AG10803 (cell line): ENCODE data around the gene PLD4.

Experiments
- DNase-seq: peaks from one replicate; pipeline ENCODE4 v3.0.0; 2010; ENCODE audit warnings: low read depth
- H3K4me3 ChIP-seq: 2 replicates; pipeline ENCODE4 v1.5.1; 2011; ENCODE audit warnings: mild to moderate bottlenecking, low read length, control low read depth
- CTCF ChIP-seq: conservative IDR thresholded peaks from 2 replicates; pipeline ENCODE4 v1.5.1; 2011; ENCODE audit warnings: mild to moderate bottlenecking, low read length, control low read depth, inconsistent platforms

The PLD4 gene

DNA sequence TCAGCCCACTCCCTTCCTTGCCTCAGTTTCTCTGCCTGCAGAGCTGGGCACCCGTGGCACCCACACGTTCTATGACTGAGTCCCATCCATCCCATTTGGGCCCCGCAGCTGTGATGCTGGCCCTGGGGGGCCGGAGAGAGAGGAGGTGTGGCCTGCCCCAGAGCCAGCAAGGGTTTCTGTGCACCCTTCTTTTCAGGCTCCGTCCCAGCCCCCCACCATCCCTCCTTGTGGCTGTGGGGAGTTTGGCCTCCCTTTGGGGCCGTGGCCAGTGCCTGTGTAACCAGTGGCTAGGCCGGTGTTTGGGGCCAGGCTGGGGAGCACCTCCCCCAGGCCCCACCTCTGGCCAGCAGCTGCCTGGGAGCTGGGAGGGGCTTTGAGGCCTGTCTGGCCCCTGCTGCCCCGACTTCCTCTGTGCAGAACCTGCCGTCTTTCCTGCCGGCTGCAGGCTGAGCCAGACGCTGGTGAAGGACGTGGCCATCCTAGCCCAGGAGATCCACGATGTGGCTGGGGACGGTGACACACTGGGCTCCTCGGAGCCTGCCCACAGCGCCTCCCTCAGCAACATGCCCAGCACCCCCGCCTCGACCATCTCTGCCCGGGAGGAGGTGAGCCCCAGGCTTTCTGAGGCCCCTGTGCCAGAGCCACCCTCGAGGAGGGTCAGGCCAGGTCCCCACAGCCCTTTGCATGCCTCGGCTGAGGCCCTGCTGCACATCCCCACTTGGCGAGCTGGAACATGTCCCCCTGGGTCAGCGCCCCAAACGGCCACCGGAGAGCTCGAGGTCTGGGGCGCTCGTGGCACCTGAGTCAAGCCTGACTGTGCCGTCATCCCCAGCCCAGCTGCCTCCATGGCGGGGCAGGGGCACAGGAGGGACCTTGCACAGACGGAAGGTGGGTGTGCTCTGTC lies 31.9 kb upstream of the PLD4 start:
- no peak for TF ChIP-seq CTCF
- H3K4me3 ChIP-seq: no peak overlapping the region
- DNase-seq: no peak

DNA sequence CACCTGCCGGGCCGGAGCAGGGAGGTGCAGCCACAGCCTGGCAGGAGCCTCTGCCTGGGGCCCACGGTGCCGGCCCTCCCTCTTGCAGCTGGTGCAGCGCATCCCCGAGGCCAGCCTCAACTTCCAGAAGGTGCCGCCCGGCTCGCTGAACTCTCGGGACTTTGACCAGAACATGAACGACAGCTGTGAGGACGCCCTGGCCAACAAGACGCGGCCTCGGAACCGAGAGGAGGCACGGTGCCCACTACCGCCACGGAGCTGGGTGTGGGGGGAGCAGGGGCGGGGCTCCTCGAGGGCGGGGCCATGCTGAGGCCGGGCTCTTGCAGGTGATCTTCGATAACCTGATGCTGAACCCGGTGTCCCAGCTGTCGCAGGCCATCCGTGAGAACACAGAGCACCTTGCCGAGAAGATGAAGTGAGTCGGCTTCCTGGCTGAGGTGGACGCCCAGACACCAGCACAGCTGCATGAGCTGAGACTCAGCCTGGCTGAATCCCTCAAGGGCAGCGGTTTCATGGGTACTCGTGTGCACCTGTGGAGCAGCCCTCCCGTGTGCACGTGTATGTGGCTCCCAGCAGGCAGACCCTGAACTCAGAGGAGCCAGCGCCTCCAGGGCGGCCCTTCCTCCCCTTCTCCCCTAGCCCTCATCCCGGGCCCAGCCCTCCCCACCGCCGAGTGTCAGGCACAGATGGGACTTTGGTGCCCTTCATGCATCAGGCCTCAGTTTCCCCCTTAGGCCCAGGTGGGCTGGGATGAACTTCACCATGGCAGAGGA lies 31.1 kb upstream of the PLD4 start:
- no peak for TF ChIP-seq CTCF
- H3K4me3 ChIP-seq: no peak overlapping the region
- no peak for DNase-seq

GRCh38 chr14:104894331-104895206 lies 30.1 kb upstream of the PLD4 start:
- no peak for DNase-seq
- no peak for TF ChIP-seq CTCF
- H3K4me3 ChIP-seq: no peak overlapping the region

DNA sequence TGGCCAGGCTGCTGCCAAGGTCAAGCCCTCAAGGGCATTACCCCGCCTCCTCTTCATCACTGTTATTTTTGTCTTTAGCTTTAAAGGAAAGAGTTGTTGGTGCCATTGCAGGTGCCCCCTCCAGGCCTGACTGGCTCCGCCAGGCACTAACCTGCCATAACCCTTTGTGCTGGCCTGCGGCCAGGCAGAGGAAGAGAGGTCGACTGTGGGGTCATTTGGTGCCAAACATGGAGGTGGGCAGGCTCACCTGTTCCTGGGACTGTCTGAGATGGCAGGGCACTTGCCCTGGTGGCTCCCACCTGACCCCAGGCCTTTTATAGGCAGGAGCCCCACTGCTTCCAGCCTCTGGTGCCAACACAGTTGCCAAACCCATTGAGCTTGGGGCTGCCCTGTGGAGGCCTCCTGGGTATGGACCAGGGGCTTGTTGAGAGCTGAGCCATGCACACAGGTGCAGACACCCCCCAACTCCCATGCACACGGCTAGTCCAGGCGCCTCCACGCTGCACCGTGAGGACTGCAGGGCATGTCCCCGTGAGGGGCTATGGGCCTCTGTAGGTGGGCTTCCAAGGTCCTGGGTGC lies 29.4 kb upstream of the PLD4 start:
- H3K4me3 ChIP-seq: no peak overlapping the region
- no peak for TF ChIP-seq CTCF
- DNase-seq: no peak

DNA sequence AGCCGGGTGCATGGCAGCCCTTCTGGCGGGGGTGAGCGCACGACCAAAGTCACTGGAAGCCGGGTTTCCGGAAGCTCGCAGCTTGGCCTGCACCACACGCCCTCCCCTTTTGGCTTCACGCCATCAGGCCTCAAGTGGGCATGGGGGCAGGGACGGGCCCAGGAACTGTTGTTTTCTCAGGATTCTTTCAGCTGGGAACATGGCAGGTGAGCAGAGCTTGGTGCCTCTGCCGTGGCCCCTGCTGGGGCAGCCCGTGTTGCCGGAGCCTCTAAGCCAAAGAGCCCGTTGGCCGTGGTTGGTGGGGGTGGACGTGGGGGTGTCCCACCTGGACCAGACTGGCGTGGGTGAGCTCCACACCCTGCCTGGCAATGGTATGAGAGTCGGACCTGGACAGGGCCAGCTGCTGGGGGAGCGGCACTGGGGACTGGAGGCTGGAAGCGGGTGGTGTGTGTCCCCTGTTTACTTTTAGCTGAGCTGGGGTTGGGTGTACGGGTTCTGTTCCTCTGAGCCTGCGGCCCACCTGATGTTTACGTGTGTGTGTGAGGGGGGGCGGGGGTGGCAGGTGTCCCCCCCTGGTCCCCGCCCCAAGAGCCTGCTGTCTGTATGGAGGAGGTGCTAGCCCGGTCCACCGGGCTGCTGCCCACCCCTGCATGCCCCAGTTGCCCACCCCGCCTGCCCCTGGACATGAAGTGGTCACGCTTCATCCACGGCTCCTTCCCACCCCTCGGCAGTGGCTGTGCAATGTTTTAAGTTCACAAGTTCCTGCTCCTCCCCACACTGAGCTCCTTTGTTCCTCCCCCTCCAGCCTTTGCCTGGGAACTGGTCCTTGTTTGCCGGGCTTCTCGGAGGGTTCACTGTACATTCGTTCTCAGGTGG lies 28.7 kb upstream of the PLD4 start:
- H3K4me3 ChIP-seq: no peak overlapping the region
- DNase-seq: no peak
- TF ChIP-seq CTCF: no peak
